IPS-11a (cell line): ENCODE data around the gene SLC25A45.

ENCODE experiments used
- H3K4me3 ChIP-seq: one replicate; pipeline ENCODE4 v1.5.1; 2013; ENCODE audit warnings: low read depth, low read length, control low read depth

The SLC25A45 gene, protein sequence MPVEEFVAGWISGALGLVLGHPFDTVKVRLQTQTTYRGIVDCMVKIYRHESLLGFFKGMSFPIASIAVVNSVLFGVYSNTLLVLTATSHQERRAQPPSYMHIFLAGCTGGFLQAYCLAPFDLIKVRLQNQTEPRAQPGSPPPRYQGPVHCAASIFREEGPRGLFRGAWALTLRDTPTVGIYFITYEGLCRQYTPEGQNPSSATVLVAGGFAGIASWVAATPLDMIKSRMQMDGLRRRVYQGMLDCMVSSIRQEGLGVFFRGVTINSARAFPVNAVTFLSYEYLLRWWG

DNA sequence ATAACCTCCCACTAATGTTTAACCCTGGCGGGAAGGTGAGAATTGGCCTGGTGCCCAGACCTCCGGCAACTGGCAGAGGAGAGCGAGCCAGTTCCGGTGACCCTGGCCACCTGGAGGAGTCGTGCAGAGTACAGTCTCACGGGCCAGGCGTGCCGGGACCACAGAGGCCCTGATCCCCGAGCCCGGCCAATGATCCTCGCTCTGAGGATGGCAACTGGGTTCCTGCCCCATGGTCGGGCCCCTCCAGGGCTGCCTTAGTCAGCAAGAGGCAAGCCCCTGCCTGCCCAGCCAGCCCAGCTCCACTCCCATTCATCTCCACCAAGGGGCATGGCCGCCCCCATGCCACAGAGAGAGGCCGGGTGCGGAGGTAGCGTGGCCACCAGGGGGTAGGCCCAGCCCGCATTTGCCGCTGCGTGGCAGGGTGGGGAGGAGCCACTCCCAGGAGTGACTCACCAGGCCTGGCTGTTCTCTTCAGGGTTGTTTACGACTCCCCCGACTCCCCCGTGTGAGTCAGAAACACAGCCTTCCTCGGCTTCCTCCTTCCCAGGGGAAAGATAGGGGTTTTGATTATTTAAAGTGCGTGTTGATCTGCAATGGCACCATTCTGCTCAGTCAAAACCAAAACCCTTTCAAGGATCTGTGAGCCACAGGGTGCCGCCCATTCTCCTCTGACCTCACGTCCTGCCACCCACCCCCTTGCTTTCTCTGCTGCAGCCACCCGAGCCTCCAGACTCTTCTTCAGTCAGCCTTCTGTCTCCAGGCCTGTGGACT lies at the start of gene SLC25A45:
Gene SLC25A45 (minus strand): TSS at position 614 of the 771 bp plus-strand sequence. CDS start 695 bp downstream, outside the sequence.
- no peak within 1 kb of the TSS for H3K4me3 ChIP-seq

DNA sequence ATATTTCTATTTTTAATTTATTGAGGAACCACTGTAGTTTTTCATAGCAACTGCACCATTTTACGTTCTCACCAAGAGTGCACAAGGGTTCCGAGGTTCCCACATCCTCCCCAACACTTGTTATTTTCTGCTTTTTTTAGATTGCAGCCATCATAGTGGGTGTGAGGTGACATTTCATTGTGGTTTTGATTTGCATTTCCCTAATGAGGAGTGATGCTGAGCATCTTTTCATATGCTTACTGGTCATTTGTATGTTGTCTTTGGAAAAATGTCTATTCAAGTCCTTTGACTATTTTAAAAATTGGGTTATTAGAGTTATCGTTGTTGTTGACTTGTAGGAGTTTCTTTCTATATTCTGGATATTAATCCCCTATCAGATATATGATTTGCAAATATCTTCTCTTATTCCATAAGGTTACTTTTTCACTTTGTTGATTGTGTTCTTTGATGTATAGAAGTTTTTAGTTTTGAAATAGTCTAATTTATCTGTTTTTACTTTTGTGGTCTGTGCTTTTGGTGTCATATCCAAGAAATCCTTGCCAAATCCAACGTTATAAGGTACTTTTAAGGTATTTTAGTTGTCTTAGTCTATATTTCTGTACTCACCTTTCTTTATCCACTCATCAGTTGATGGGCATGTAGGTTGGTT lies 49.1 kb upstream of the SLC25A45 start:
- H3K4me3 ChIP-seq = no peak overlapping the region

DNA sequence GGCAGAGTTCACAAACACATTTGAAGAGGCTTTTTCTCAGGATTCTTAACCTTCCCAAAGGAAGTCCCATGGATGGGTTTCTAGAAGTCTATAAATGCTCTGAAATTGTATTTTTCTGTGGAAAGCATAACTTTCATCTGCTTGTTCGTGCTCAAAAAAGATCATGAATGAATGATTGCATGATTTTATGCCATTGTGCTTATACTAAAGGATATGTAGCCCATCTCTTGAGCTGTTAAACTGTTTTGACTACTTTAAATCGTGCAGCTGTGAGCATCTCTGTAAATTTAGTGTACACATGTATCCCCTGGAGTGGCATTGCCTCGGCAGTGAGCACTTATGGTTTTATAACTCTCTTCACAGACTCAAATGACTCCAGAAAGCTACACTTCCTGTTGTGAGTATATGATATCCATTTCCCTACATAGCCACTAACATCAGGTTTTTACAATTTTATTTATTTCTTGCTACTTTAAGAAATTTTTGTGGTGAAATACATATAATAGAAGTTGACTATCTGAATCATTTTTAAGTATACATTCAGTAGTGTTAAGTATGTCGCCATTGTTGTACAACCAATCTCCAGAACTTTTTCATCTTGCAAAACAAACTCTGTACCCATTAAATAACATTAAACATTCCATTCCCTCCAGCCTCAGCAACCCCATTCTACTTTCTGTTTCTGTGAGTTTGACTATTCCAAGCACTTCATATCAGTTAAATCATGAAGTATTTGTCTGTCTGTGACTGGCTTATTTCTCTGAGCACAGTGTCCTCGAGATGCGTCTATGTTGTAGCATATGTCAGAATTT lies 48.2 kb upstream of the SLC25A45 start:
- no peak overlapping the region for H3K4me3 ChIP-seq

DNA sequence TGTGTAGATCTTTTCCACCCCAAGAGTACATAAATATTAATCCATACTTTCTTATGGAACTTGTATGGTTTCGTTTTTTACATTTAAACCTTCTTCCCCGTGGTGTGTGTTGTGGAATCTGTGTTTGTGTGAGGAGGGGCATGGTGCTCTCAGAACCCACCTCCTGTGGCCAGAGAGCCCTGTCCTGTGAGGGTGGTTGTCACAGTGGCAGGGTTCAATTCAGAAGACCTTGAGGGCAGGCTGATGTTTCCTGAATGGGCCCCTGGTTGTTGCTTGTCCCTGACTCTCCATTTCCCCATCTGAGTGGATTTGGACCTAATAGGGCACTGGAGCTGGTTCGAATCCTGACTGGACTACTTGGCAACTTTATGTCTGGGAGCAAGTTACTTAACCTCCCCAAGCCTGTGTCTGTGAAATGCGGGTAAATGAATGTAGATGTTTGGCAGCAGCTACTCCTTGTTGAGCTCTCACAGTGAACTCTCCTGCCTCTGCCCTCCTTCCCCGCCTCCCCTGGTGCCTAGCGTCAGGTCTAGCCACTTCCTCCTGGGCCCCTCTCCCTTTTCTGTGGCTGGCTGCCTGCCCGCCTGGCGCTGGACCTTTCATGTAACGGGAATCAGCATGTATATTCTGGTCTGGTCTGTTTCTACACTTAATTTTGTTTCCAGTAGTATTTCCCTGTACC lies 47.4 kb upstream of the SLC25A45 start:
- no peak overlapping the region for H3K4me3 ChIP-seq

DNA sequence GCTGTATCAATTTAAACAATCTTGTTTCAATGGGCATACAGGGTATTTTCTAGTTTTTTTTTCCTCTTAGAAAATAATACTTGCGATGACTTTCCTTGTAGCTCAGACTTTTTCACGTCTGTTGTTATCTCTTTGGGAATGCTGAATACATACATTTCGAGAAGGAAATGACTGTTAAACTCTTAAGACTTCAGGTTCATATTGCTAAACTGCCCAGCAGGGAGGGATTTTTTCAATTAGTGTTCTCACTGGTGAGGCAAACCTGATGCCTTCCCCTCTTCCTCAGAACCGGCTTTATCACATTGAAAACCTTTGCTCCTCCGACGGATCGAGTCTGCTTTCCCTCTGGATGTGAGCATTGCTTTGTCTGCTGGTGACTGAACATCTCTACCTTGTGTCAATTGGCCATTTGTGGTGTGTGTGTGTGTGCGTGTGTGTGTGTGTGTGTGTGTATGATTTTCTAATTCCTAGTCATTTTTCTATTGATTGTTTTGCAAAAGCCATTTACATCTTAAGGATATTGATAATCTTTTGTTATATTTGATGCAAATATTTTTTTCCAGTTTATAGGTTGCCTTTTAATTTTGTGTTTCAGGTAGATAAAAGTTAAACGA lies 46.7 kb upstream of the SLC25A45 start:
- H3K4me3 ChIP-seq = no peak overlapping the region

DNA sequence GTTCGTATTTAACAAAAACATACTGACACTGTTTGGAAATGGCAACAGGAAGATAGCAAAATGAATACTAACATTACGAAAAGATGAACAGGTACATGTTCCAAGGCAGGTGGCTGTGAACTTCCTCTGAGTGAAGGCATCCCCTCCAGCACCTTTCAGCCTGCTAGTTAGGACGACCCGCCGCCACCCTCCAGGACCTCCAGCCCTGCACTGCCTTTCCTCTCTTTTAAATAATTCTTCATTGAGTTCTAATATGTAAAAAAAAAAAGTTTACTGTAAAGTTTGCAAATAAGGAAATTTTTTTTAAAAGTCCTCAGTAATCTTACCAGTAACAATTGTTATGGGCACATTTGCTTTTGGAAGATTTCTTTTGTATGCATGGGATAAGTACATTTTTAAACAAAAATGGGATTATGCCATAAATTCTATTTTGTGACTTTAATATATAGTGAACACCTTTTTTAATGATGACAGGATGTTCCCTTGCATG lies 46.2 kb upstream of the SLC25A45 start:
- no peak overlapping the region for H3K4me3 ChIP-seq

DNA sequence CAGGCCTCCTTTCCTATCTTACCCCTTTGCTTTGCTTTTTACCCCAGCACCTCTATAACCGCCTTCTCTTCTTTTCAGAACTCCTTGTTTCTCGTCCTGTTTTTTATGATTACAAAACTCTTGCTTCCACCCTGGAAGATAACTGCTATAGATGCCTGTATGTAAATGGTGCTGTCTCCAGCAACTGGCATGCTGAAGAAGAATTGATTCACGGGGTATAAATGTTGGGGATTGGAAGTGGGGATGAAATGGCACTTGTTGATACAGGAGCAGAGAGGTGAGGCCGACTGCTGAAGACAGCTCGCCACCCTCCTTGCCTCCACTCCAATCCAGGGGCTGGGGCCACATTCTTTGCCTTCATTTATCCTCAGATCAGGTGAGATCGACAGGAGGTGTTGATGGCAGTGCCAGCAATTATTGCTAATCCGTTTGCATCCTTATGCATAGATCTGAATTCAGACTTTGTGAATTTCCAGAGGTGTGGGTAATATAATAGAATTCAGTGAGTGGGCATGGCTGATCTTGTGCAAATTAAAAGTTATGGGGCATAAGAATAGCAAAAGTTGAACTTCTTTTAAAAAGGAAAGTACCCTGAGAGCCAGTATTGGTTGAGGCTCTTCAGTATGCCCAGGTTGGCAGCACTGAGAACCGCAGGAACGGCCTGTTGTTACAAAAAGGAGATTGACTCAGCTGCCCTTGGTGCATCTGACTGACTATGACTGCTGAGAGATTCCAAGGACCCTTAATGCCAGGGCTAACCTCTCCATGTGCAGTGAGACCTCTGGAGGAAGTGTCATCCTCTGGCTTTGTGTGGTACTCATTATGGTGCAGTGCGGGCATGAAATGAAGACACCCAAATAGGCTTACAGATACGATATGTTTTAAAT lies 45.5 kb upstream of the SLC25A45 start:
- no peak overlapping the region for H3K4me3 ChIP-seq

DNA sequence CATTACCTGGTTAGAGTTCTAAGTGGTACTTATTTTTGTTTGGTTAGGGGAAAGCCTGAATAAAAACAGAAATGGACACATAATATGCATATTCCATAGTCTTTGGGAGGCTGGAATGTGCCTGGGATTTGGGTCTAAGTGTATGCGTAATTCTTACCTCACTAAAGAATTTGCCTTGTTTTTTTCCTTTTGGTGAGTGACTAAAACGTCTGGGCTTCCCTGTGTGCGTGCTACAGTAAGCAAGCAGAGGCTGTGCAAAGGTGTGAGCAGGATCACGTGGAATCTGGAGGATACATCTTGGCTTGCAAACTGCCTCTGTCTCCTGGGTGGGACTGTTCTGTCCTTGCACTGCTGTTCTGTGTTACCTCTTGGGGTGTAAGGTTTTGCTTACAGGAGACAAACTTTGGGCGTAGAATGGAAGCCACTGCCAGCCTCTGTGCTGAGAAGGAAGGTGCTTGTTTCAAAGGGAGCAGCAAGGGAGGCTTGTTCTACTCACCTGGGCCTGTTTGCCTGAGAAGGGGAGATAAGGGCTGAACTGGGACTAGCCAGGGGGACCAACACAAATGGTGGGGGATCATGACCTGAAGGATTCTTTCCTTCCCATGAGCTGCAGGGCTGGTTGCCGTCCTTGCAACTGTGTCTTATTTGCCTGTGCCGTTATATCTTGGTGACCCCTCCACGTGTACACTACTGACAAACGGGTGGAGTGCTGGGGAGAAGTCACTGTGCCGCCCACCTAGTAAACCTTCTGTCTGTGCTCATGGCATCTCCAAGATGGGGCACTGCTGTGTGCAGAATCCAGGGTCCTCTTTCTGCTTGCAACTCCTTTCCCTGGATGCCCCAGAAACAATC lies 44.6 kb upstream of the SLC25A45 start:
- H3K4me3 ChIP-seq = no peak overlapping the region

DNA sequence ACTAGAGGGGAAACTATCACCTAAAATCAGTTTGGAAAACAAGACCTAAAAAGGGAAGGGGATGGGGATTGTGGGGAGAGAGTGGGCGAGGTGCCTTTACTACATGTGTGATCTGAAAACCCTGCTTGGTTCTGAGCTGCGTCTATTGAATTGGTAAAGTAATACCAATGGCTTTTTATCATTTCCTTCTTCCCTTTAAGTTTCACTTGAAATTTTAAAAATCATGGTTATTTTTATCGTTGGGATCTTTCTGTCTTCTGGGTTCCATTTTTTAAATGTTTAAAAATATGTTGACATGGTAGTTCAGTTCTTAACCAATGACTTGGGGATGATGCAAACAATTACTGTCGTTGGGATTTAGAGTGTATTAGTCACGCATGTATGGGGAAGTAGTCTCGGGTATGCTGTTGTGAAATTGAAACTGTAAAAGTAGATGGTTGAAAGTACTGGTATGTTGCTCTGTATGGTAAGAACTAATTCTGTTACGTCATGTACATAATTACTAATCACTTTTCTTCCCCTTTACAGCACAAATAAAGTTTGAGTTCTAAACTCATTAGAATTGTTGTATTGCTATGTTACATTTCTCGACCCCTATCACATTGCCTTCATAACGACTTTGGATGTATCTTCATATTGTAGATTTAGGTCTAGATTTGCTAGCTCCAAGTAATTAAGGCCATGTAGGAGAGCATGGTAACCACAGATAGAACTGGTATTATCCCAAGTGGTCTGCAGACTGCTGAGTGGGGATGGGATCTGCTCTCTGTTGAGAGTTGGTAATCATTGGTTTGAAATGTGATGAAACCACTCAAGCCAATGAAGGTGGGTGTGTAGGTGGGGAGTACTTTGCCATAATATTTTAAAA lies 43.8 kb upstream of the SLC25A45 start:
- H3K4me3 ChIP-seq = peak overlapping the region; percentile 76

DNA sequence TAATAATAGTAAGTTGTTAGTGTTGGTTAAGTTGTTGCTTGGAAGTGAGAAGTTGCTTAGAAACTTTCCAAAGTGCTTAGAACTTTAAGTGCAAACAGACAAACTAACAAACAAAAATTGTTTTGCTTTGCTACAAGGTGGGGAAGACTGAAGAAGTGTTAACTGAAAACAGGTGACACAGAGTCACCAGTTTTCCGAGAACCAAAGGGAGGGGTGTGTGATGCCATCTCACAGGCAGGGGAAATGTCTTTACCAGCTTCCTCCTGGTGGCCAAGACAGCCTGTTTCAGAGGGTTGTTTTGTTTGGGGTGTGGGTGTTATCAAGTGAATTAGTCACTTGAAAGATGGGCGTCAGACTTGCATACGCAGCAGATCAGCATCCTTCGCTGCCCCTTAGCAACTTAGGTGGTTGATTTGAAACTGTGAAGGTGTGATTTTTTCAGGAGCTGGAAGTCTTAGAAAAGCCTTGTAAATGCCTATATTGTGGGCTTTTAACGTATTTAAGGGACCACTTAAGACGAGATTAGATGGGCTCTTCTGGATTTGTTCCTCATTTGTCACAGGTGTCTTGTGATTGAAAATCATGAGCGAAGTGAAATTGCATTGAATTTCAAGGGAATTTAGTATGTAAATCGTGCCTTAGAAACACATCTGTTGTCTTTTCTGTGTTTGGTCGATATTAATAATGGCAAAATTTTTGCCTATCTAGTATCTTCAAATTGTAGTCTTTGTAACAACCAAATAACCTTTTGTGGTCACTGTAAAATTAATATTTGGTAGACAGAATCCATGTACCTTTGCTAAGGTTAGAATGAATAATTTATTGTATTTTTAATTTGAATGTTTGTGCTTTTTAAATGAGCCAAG lies 42.9 kb upstream of the SLC25A45 start:
- H3K4me3 ChIP-seq = peak overlapping the region; percentile 76

DNA sequence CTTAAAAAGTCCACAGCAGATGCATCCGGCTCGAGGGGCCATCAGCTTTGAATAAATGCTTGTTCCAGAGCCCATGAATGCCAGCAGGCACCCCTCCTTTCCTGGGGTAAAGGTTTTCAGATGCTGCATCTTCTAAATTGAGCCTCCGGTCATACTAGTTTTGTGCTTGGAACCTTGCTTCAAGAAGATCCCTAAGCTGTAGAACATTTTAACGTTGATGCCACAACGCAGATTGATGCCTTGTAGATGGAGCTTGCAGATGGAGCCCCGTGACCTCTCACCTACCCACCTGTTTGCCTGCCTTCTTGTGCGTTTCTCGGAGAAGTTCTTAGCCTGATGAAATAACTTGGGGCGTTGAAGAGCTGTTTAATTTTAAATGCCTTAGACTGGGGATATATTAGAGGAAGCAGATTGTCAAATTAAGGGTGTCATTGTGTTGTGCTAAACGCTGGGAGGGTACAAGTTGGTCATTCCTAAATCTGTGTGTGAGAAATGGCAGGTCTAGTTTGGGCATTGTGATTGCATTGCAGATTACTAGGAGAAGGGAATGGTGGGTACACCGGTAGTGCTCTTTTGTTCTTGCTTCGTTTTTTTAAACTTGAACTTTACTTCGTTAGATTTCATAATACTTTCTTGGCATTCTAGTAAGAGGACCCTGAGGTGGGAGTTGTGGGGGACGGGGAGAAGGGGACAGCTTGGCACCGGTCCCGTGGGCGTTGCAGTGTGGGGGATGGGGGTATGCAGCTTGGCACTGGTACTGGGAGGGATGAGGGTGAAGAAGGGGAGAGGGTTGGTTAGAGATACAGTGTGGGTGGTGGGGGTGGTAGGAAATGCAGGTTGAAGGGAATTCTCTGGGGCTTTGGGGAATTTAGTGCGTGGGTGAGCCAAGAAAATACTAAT lies 42.0 kb upstream of the SLC25A45 start:
- peak overlapping the region; percentile 76 for H3K4me3 ChIP-seq

DNA sequence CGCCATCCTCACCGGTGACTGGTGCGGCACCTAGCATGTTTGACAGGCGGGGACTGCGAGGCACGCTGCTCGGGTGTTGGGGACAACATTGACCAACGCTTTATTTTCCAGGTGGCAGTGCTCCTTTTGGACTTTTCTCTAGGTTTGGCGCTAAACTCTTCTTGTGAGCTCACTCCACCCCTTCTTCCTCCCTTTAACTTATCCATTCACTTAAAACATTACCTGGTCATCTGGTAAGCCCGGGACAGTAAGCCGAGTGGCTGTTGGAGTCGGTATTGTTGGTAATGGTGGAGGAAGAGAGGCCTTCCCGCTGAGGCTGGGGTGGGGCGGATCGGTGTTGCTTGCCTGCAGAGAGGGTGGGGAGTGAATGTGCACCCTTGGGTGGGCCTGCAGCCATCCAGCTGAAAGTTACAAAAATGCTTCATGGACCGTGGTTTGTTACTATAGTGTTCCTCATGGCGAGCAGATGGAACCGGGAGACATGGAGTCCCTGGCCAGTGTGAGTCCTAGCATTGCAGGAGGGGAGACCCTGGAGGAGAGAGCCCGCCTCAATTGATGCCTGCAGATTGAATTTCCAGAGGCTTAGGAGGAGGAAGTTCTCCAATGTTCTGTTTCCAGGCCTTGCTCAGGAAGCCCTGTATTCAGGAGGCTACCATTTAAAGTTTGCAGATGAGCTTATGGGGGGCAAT lies 41.2 kb upstream of the SLC25A45 start:
- peak overlapping the region; percentile 76 for H3K4me3 ChIP-seq

DNA sequence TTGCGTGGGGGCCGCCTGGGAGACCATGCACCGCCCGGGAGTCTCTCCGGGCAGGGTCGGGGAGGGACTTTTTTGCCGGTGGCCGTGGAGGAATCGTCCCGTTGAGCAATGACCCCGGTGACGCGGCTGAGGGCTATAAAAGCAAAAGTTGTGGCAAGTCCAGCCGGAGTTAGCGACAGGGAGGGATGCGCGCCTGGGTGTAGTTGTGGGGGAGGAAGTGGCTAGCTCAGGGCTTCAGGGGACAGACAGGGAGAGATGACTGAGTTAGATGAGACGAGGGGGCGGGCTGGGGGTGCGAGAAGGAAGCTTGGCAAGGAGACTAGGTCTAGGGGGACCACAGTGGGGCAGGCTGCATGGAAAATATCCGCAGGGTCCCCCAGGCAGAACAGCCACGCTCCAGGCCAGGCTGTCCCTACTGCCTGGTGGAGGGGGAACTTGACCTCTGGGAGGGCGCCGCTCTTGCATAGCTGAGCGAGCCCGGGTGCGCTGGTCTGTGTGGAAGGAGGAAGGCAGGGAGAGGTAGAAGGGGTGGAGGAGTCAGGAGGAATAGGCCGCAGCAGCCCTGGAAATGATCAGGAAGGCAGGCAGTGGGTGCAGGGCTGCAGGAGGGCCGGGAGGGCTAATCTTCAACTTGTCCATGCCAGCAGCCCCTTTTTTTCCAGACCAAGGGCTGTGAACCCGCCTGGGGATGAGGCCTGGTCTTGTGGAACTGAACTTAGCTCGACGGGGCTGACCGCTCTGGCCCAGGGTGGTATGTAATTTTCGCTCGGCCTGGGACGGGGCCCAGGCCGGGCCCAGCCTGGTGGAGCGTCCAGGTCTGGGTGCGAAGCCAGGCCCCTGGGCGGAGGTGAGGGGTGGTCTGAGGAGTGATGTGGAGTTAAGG lies 40.4 kb upstream of the SLC25A45 start, which contains the start of gene NEAT1:
Gene NEAT1 (plus strand): TSS at position 166 of the 883 bp plus-strand sequence.
- H3K4me3 ChIP-seq = peak within 1 kb of the TSS; percentile 76
